ENCODE data around the gene HAPLN1. TPM values are rescaled to one million over a fixed set of nuclear protein-coding genes. Genes with fewer than 3 reads are reported as not detected.
"Not testable (repeated sequence)": the region's sequence is repeated elsewhere in the genome, so short reads cannot be mapped to it uniquely, and the experiment has no call there.

Gene HAPLN1
- total RNA-seq, 1 donor from 2014 or later, result 1.6 TPM

GRCh38 chr5:83741571-83741970 lies 20.9 kb upstream of the HAPLN1 start:
- Histone ChIP-seq H3K27ac (ENCODE audit: low read depth, low read length) (no peak overlapping the region), H3K36me3 (ENCODE audit: control insufficient read depth in 3 of 3, insufficient read depth in 3 of 3, low read length in 3 of 3) (no peaks in the 10 kb centered on the region), H3K27me3 (ENCODE audit: control insufficient read depth in 3 of 3, insufficient read depth in 3 of 3, low read length in 3 of 3) (no peaks in the 10 kb centered on the region), H3K4me3 (ENCODE audit: low read length in 3 of 3) (no peak overlapping the region), H3K9me3 (ENCODE audit: control insufficient read depth in 3 of 3, low read length in 3 of 3) (peaks cover 0 to 2% (median 0%) of the 10 kb centered on the region in 3 donors), H3K4me1 (ENCODE audit: control insufficient read depth in 3 of 3, insufficient read depth in 3 of 3, low read length in 3 of 3) (no peaks in the 10 kb centered on the region), H3K9ac (ENCODE audit: low read depth in 1 of 3, low read length in 3 of 3) (no peak overlapping the region)

DNA sequence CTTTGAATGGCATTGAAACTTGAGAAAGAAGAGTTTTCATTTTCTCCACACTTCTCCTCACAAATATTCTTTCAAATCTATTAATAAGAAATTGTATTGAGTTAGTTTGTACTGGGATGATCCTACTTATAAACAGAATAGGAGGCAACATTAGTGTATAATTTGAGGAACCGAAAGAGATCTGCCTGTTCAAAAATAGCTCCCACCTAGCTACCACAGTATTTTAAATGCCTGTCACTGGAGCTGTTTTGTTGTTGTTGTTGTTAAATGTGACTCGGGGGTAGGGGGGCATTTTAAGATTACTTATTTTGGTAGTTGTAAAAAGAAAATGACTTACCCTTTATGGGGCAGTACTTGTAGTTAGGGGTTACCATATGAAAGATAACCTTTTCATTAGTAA lies 20.1 kb upstream of the HAPLN1 start:
- H3K9ac ChIP-seq (ENCODE audit: low read depth in 1 of 3, low read length in 3 of 3), result no peak overlapping the region
- H3K27me3 ChIP-seq (ENCODE audit: control insufficient read depth in 3 of 3, insufficient read depth in 3 of 3, low read length in 3 of 3), result no peaks in the 10 kb centered on the region
- H3K9me3 ChIP-seq (ENCODE audit: control insufficient read depth in 3 of 3, low read length in 3 of 3), result no peaks in the 10 kb centered on the region
- H3K36me3 ChIP-seq (ENCODE audit: control insufficient read depth in 3 of 3, insufficient read depth in 3 of 3, low read length in 3 of 3), result no peaks in the 10 kb centered on the region
- H3K4me1 ChIP-seq (ENCODE audit: control insufficient read depth in 3 of 3, insufficient read depth in 3 of 3, low read length in 3 of 3), result no peaks in the 10 kb centered on the region
- no peak overlapping the region for H3K27ac ChIP-seq (ENCODE audit: low read depth, low read length)
- no peak overlapping the region for H3K4me3 ChIP-seq (ENCODE audit: low read length in 3 of 3)

- H3K27me3 ChIP-seq (ENCODE audit: control insufficient read depth in 3 of 3, insufficient read depth in 3 of 3, low read length in 3 of 3); H3K4me1 ChIP-seq (ENCODE audit: control insufficient read depth in 3 of 3, insufficient read depth in 3 of 3, low read length in 3 of 3); H3K4me3 ChIP-seq (ENCODE audit: low read length in 3 of 3); H3K9me3 ChIP-seq (ENCODE audit: control insufficient read depth in 3 of 3, low read length in 3 of 3); H3K9ac ChIP-seq (ENCODE audit: low read depth in 1 of 3, low read length in 3 of 3); H3K27ac ChIP-seq (ENCODE audit: low read depth, low read length); H3K36me3 ChIP-seq (ENCODE audit: control insufficient read depth in 3 of 3, insufficient read depth in 3 of 3, low read length in 3 of 3): not testable (repeated sequence)
These were observed 15.5 kb upstream of the HAPLN1 start for GRCh38 chr5:83736169-83736568.

DNA sequence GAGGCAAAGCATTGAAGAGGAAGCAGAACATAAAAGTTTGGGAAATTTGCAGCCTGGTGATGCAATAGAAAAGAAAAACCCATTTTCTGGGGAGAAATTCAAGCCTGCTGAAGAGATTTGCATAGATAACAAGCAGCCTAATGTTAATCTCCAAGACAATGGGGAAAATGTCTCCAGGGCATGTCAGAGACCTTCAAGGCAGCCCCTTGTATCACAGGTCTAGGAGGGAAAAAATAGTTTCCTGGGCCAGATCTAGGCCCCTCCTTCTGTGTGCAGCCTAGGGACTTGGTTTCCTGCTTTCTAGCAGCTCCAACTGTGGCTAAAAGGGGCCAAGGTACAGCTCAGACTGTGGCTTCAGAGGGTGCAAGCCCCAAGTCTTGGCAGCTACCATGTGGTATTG lies 14.4 kb upstream of the HAPLN1 start:
- H3K9ac ChIP-seq (ENCODE audit: low read depth in 1 of 3, low read length in 3 of 3); H3K27ac ChIP-seq (ENCODE audit: low read depth, low read length): not testable (repeated sequence)

DNA sequence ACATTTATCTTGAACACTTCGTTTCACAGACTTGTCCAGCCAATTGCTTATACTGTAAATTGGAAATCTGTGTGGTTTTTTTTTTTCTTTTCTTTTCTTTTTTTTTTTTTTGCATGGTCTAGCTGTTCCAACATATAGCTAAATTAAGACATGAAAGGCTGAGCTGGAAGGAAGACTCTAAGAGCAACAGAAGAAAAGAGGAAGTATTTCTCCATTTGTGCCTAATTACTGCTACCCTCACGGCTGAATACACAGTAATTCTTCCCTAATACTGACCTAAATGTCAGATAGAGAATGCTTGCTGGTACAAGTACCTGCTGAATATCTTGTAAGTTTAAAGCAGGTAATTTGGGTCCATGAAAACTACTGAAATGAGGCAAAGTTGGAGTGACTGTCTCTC lies 11.0 kb upstream of the HAPLN1 start:
- Histone ChIP-seq H3K4me3 (ENCODE audit: low read length in 3 of 3) (no peak overlapping the region), H3K27me3 (ENCODE audit: control insufficient read depth in 3 of 3, insufficient read depth in 3 of 3, low read length in 3 of 3) (no peaks in the 10 kb centered on the region), H3K9me3 (ENCODE audit: control insufficient read depth in 3 of 3, low read length in 3 of 3) (no peaks in the 10 kb centered on the region), H3K27ac (ENCODE audit: low read depth, low read length) (no peak overlapping the region), H3K36me3 (ENCODE audit: control insufficient read depth in 3 of 3, insufficient read depth in 3 of 3, low read length in 3 of 3) (no peaks in the 10 kb centered on the region), H3K4me1 (ENCODE audit: control insufficient read depth in 3 of 3, insufficient read depth in 3 of 3, low read length in 3 of 3) (no peaks in the 10 kb centered on the region), H3K9ac (ENCODE audit: low read depth in 1 of 3, low read length in 3 of 3) (no peak overlapping the region)

More for the DNA sequence above, 14.4 kb upstream of the HAPLN1 start:
- not testable (repeated sequence) for H3K36me3 ChIP-seq (ENCODE audit: control insufficient read depth in 3 of 3, insufficient read depth in 3 of 3, low read length in 3 of 3); H3K4me3 ChIP-seq (ENCODE audit: low read length in 3 of 3); H3K9me3 ChIP-seq (ENCODE audit: control insufficient read depth in 3 of 3, low read length in 3 of 3); H3K27me3 ChIP-seq (ENCODE audit: control insufficient read depth in 3 of 3, insufficient read depth in 3 of 3, low read length in 3 of 3); H3K4me1 ChIP-seq (ENCODE audit: control insufficient read depth in 3 of 3, insufficient read depth in 3 of 3, low read length in 3 of 3)

DNA sequence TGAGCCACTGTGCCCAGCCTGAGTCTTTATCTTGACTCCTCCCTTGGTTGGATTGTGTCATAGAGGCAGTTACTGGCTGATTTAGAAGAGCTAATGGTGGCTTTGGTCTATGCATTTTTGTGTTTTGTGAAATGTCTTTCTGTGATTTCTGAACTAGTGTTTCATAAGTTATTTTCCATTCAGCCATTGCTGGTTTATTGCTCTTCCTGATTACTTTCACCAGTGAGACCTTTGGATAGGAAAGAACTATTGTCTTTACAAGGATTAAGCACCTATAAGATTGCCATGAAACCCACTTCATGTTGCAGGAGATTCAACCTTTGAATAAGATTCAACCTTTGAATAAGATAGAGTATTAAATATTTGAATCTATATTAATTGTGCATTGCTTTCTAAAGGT lies 8.7 kb upstream of the HAPLN1 start:
- H3K27me3 ChIP-seq (ENCODE audit: control insufficient read depth in 3 of 3, insufficient read depth in 3 of 3, low read length in 3 of 3), result no peaks in the 10 kb centered on the region
- H3K9me3 ChIP-seq (ENCODE audit: control insufficient read depth in 3 of 3, low read length in 3 of 3), result no peaks in the 10 kb centered on the region
- H3K4me1 ChIP-seq (ENCODE audit: control insufficient read depth in 3 of 3, insufficient read depth in 3 of 3, low read length in 3 of 3), result no peaks in the 10 kb centered on the region
- H3K9ac ChIP-seq (ENCODE audit: low read depth in 1 of 3, low read length in 3 of 3), result no peak overlapping the region
- H3K4me3 ChIP-seq (ENCODE audit: low read length in 3 of 3), result no peak overlapping the region
- H3K36me3 ChIP-seq (ENCODE audit: control insufficient read depth in 3 of 3, insufficient read depth in 3 of 3, low read length in 3 of 3), result no peaks in the 10 kb centered on the region
- no peak overlapping the region for H3K27ac ChIP-seq (ENCODE audit: low read depth, low read length)

GRCh38 chr5:83726912-83727311 lies 6.3 kb upstream of the HAPLN1 start:
- Histone ChIP-seq H3K4me1 (ENCODE audit: control insufficient read depth in 3 of 3, insufficient read depth in 3 of 3, low read length in 3 of 3) (peaks cover 2 to 6% (median 2%) of the 10 kb centered on the region in 3 donors), H3K27ac (ENCODE audit: low read depth, low read length) (no peak overlapping the region), H3K27me3 (ENCODE audit: control insufficient read depth in 3 of 3, insufficient read depth in 3 of 3, low read length in 3 of 3) (peaks cover 4 to 19% (median 15%) of the 10 kb centered on the region in 3 donors), H3K9ac (ENCODE audit: low read depth in 1 of 3, low read length in 3 of 3) (no peak overlapping the region), H3K36me3 (ENCODE audit: control insufficient read depth in 3 of 3, insufficient read depth in 3 of 3, low read length in 3 of 3) (no peaks in the 10 kb centered on the region), H3K4me3 (ENCODE audit: low read length in 3 of 3) (no peak overlapping the region), H3K9me3 (ENCODE audit: control insufficient read depth in 3 of 3, low read length in 3 of 3) (no peaks in the 10 kb centered on the region)

DNA sequence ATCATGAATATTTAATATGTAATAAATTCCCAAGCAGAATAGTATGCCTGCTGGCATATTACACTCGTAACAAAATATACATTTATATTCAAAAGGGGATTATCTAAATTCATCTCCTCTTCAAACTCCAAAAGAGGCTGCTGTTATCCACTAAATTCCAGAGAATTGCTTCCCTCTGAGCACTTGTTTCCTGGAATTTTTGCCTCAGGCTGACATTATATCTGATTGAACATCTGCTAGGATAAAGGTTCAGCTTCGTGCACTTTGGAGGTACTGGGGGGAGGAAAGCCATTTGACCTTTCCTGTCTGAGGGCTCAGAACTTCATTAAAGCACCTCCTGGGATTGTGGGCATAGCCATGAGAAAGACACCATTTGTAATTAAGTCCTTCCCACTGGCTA lies 4.3 kb upstream of the HAPLN1 start:
- H3K4me3 ChIP-seq (ENCODE audit: low read length in 3 of 3), result no peak overlapping the region
- H3K36me3 ChIP-seq (ENCODE audit: control insufficient read depth in 3 of 3, insufficient read depth in 3 of 3, low read length in 3 of 3), result no peaks in the 10 kb centered on the region
- H3K9me3 ChIP-seq (ENCODE audit: control insufficient read depth in 3 of 3, low read length in 3 of 3), result no peaks in the 10 kb centered on the region
- H3K9ac ChIP-seq (ENCODE audit: low read depth in 1 of 3, low read length in 3 of 3), result no peak overlapping the region
- no peak overlapping the region for H3K27ac ChIP-seq (ENCODE audit: low read depth, low read length)
- H3K4me1 ChIP-seq (ENCODE audit: control insufficient read depth in 3 of 3, insufficient read depth in 3 of 3, low read length in 3 of 3), result peaks cover 2 to 7% (median 6%) of the 10 kb centered on the region in 3 donors
- peaks cover 22 to 33% (median 31%) of the 10 kb centered on the region in 3 donors for H3K27me3 ChIP-seq (ENCODE audit: control insufficient read depth in 3 of 3, insufficient read depth in 3 of 3, low read length in 3 of 3)

DNA sequence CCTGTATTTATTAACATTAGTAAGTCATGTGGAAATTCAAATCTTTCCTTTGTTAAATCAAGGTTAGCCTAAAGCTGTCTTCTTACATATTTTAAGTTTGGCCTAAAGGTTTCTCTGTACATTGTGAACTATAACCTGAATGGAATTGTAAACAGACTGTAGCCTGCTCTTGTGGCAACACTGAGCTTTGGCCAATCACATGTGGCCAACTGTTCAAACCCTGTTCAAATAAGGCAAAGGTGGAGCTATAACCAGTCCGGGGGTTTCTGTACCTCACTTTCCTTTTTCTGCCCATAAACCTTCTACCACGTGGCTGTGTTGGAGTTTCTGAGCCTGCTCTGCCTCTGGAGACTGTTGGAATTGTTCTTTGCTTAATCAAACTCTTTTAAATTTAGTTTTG lies 3.3 kb upstream of the HAPLN1 start:
- Histone ChIP-seq H3K9ac (ENCODE audit: low read depth in 1 of 3, low read length in 3 of 3) (no peak overlapping the region), H3K4me3 (ENCODE audit: low read length in 3 of 3) (no peak overlapping the region), H3K27me3 (ENCODE audit: control insufficient read depth in 3 of 3, insufficient read depth in 3 of 3, low read length in 3 of 3) (peaks cover 26 to 34% (median 31%) of the 10 kb centered on the region in 3 donors), H3K36me3 (ENCODE audit: control insufficient read depth in 3 of 3, insufficient read depth in 3 of 3, low read length in 3 of 3) (no peaks in the 10 kb centered on the region), H3K27ac (ENCODE audit: low read depth, low read length) (no peak overlapping the region), H3K9me3 (ENCODE audit: control insufficient read depth in 3 of 3, low read length in 3 of 3) (no peaks in the 10 kb centered on the region), H3K4me1 (ENCODE audit: control insufficient read depth in 3 of 3, insufficient read depth in 3 of 3, low read length in 3 of 3) (peaks cover 2 to 7% (median 6%) of the 10 kb centered on the region in 3 donors)

- Histone ChIP-seq H3K9me3 (ENCODE audit: control insufficient read depth in 3 of 3, low read length in 3 of 3) (no peaks in the 10 kb centered on the region), H3K4me3 (ENCODE audit: low read length in 3 of 3) (no peak overlapping the region), H3K36me3 (ENCODE audit: control insufficient read depth in 3 of 3, insufficient read depth in 3 of 3, low read length in 3 of 3) (no peaks in the 10 kb centered on the region), H3K9ac (ENCODE audit: low read depth in 1 of 3, low read length in 3 of 3) (no peak overlapping the region), H3K27me3 (ENCODE audit: control insufficient read depth in 3 of 3, insufficient read depth in 3 of 3, low read length in 3 of 3) (peaks cover 26 to 34% (median 31%) of the 10 kb centered on the region in 3 donors), H3K27ac (ENCODE audit: low read depth, low read length) (no peak overlapping the region), H3K4me1 (ENCODE audit: control insufficient read depth in 3 of 3, insufficient read depth in 3 of 3, low read length in 3 of 3) (peaks cover 2 to 7% (median 6%) of the 10 kb centered on the region in 3 donors)
These were observed 2.4 kb upstream of the HAPLN1 start for GRCh38 chr5:83723031-83723430.

Measured in skeletal muscle tissue (tissue), 4 donors.